ENCODE results near the gene TMEM163.

DNA sequence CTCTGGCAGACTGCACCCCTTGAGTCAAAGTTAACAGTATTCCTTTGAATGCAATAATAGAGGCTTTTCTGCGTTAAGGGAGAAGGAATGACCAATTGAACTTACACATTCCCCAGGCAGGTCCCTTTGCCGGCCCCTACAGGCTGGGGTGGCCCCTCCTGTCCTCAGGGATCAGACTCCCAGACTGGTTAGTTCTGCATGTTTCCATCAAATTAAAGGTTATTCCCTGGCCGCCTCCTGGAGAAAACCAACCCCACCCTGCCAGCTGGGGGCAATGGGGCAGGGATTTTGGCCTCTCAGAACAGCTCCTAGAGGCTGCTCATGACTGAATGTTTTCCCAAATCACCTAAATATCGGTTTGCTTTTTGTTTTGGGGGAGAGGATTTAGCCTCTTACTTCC lies 265.3 kb downstream of the TMEM163 start:
- TF ChIP-seq, protein P1, sequence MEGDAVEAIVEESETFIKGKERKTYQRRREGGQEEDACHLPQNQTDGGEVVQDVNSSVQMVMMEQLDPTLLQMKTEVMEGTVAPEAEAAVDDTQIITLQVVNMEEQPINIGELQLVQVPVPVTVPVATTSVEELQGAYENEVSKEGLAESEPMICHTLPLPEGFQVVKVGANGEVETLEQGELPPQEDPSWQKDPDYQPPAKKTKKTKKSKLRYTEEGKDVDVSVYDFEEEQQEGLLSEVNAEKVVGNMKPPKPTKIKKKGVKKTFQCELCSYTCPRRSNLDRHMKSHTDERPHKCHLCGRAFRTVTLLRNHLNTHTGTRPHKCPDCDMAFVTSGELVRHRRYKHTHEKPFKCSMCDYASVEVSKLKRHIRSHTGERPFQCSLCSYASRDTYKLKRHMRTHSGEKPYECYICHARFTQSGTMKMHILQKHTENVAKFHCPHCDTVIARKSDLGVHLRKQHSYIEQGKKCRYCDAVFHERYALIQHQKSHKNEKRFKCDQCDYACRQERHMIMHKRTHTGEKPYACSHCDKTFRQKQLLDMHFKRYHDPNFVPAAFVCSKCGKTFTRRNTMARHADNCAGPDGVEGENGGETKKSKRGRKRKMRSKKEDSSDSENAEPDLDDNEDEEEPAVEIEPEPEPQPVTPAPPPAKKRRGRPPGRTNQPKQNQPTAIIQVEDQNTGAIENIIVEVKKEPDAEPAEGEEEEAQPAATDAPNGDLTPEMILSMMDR (IDR thresholded peaks at IDR 0.05; ENCODE audit: insufficient read depth, low read depth, low read length): no peak
- no peak for TF ChIP-seq EZH2 (IDR thresholded peaks at IDR 0.05; ENCODE audit: insufficient read depth, low read length)

Data from astrocyte (in vitro differentiated cells and primary cell).